ENCODE data around the gene IARS1. TPM values are rescaled to one million over a fixed set of nuclear protein-coding genes. Genes with fewer than 3 reads are reported as not detected.

IARS1 gene
- total and polyA plus RNA-seq, 2 donors (not counting 3 experiments of a cell fraction or from before 2014, with no cell fraction given) = 32.8 to 132 TPM

DNA sequence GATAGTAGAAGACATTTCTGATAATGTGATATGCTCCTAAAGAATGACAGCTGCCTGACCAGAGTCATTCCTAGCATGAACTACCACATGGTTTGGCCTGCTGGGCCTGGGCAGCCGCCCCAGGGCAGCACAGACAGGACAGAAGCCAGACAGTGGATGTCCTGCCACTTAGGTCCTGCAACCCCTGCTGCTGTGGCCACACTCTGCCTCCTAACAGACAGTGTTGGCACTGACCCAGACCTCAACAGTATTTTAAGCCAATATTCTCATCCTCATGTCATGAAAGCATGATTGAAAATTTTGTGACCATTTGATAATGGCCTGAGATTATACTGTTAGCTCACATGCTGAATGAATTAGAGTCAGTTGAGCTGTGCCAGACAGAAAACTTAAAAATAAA lies 48.1 kb upstream of the IARS1 start:
- H3K27ac ChIP-seq (ENCODE audit: insufficient read depth, low read depth, low read length) = no peak overlapping the region
- H2AFZ ChIP-seq (ENCODE audit: low read depth, low read length) = no peak overlapping the region
- no peak overlapping the region for H3K9ac ChIP-seq (replicated peaks; ENCODE audit: extremely low read depth, insufficient read depth, low read length)
- intact Hi-C loops (cut with micrococcal nuclease) = loop anchor here (5.0 kb wide), 1 partner anchor 291 kb away; no protein-coding TSS in a partner anchor
- TF ChIP-seq, protein P1, sequence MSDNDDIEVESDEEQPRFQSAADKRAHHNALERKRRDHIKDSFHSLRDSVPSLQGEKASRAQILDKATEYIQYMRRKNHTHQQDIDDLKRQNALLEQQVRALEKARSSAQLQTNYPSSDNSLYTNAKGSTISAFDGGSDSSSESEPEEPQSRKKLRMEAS (IDR thresholded peaks at IDR 0.05; ENCODE audit: insufficient read depth, insufficient read length) = no peak
- TF ChIP-seq POLR2A (IDR thresholded peaks at IDR 0.05; ENCODE audit: low read depth, low read length) (no peak), JUN (IDR thresholded peaks at IDR 0.05; ENCODE audit: borderline replicate concordance, insufficient read depth, insufficient read length, low read depth) (no peak), MYC (IDR thresholded peaks at IDR 0.05; ENCODE audit: low read depth, low read length) (no peak), EZH2 (IDR thresholded peaks at IDR 0.05; ENCODE audit: borderline replicate concordance, low read depth, low read length, severe bottlenecking) (no peak), GATA2 (IDR thresholded peaks at IDR 0.05; ENCODE audit: insufficient read depth, insufficient read length, low read depth, low read length) (no peak), POLR2AphosphoS5 (IDR thresholded peaks at IDR 0.05; ENCODE audit: insufficient read depth, low read depth, low read length) (no peak), FOS (IDR thresholded peaks at IDR 0.05; ENCODE audit: borderline replicate concordance, insufficient read depth, low read length) (no peak)
- TF ChIP-seq, protein P2, sequence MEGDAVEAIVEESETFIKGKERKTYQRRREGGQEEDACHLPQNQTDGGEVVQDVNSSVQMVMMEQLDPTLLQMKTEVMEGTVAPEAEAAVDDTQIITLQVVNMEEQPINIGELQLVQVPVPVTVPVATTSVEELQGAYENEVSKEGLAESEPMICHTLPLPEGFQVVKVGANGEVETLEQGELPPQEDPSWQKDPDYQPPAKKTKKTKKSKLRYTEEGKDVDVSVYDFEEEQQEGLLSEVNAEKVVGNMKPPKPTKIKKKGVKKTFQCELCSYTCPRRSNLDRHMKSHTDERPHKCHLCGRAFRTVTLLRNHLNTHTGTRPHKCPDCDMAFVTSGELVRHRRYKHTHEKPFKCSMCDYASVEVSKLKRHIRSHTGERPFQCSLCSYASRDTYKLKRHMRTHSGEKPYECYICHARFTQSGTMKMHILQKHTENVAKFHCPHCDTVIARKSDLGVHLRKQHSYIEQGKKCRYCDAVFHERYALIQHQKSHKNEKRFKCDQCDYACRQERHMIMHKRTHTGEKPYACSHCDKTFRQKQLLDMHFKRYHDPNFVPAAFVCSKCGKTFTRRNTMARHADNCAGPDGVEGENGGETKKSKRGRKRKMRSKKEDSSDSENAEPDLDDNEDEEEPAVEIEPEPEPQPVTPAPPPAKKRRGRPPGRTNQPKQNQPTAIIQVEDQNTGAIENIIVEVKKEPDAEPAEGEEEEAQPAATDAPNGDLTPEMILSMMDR (IDR thresholded peaks at IDR 0.05; ENCODE audit: extremely low read depth in 1 of 2, insufficient read depth in 1 of 2, low read depth in 1 of 2, low read length in 2 of 2) = no peak
- BruUV-seq (replicated peaks) = no TSS peak
- ChIA-PET POLR2A (no interaction called here), CTCF (no interaction called here)
- H3K4me3 ChIP-seq (replicated peaks in 1 of 3; ENCODE audit: insufficient read depth in 1 of 3, low read depth in 1 of 3, low read length in 3 of 3) = no peak overlapping the region
- no peaks in the 10 kb centered on the region for H3K9me3 ChIP-seq (replicated peaks; ENCODE audit: control insufficient read depth, insufficient read depth, low read length)
- no peaks in the 10 kb centered on the region for H3K4me1 ChIP-seq (ENCODE audit: control insufficient read depth, extremely low read depth, insufficient read depth, low read length)
- H3K36me3 ChIP-seq (ENCODE audit: control insufficient read depth in 2 of 2, extremely low read depth in 1 of 2, insufficient read depth in 2 of 2, low read length in 2 of 2) = no peaks in the 10 kb centered on the region
- H3K79me2 ChIP-seq (ENCODE audit: control insufficient read depth, insufficient read depth, low read length) = no peaks in the 10 kb centered on the region
- no peaks in the 10 kb centered on the region for H3K27me3 ChIP-seq (ENCODE audit: control insufficient read depth in 2 of 2, insufficient read depth in 2 of 2, low read length in 2 of 2)
- FAIRE-seq = no peak
- H4K20me1 ChIP-seq (replicated peaks; ENCODE audit: control insufficient read depth, extremely low read depth, insufficient read depth, low read length) = no peaks in the 10 kb centered on the region
- H3K4me2 ChIP-seq (ENCODE audit: insufficient read depth, low read length) = no peak overlapping the region
- no peak for DNase-seq (ENCODE audit: low read depth, low spot score)
- dilution Hi-C loops (cut with MboI; ENCODE audit: extremely low pct_ligation_motif_present, low sequenced_read_pairs) = no loop called here
- no peaks in the 10 kb centered on the region for H3K9me1 ChIP-seq (replicated peaks; ENCODE audit: control insufficient read depth, extremely low read depth, insufficient read depth, low read length)
